Keratinocyte (primary cell): ENCODE results near the gene CELSR1.

ENCODE experiments used
- EZH2 ChIP-seq: IDR thresholded peaks from one replicate; pipeline ENCODE4 v1.6.1; 2012; ENCODE audit warnings: inconsistent platforms, mild to moderate bottlenecking, low read length, moderate library complexity
- TF ChIP-seq, protein P1 (sequence below), 3 experiments: IDR thresholded peaks in 1 of 3; conservative IDR thresholded peaks in 1 of 3; optimal IDR thresholded peaks in 1 of 3; 2 replicates in 2 of 3; 3 replicates in 1 of 3; pipeline versions ENCODE3 to v1.5.1; 2011; ENCODE audit warnings: low read length in 3 of 3, mild to moderate bottlenecking in 3 of 3, moderate library complexity in 2 of 3, control low read depth in 1 of 3, inconsistent platforms in 1 of 3; ENCODE audit not compliant: insufficient read depth in 2 of 3; ENCODE audit errors: extremely low read depth in 1 of 3

DNA sequence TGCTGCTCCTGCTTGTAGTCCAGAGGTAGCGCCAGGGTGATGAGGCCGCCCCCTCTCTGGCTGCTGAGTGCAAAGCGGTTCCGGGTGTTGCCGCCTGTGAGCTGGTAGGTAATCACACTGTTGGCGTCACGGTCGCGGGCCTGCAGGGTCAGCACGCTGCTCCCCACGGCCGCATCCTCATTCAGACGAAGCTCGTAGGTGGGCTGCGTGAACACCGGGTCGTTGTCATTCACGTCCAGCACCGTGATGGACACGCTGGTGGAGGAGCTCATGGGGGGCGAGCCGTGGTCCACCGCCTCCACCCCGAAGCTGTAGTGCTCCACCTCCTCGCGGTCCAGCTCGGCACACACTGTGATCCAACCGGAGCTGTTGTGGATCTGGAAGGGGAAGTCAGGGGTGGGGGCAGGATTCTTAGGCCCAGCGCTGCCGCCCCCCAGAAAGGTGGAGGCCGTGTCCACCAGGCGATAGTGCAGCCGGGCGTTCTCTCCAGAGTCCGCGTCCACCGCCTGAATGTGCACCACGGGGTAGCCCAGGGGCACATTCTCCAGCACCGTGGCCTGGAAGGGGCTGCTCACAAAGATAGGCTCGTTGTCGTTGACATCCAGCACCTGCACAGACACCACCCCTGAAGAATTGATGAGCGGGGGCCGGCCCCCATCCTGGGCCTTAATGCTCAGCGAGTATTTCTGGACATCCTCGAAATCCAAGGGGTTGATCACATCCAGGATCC lies 2.4 kb downstream of the CELSR1 start:
- no peak for TF ChIP-seq EZH2
- TF ChIP-seq, protein P1, sequence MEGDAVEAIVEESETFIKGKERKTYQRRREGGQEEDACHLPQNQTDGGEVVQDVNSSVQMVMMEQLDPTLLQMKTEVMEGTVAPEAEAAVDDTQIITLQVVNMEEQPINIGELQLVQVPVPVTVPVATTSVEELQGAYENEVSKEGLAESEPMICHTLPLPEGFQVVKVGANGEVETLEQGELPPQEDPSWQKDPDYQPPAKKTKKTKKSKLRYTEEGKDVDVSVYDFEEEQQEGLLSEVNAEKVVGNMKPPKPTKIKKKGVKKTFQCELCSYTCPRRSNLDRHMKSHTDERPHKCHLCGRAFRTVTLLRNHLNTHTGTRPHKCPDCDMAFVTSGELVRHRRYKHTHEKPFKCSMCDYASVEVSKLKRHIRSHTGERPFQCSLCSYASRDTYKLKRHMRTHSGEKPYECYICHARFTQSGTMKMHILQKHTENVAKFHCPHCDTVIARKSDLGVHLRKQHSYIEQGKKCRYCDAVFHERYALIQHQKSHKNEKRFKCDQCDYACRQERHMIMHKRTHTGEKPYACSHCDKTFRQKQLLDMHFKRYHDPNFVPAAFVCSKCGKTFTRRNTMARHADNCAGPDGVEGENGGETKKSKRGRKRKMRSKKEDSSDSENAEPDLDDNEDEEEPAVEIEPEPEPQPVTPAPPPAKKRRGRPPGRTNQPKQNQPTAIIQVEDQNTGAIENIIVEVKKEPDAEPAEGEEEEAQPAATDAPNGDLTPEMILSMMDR (optimal IDR thresholded peaks at IDR 0.05 in 1 of 3, IDR thresholded peaks at IDR 0.05 in 1 of 3, conservative IDR thresholded peaks at IDR 0.05 in 1 of 3; ENCODE audit: extremely low read depth in 1 of 3, insufficient read depth in 2 of 3, low read length in 3 of 3), result no peak
